GM12878 (cell line): ENCODE results near the gene MBD5. TPM values are rescaled to one million over a fixed set of nuclear protein-coding genes. Genes with fewer than 3 reads are reported as not detected.

ENCODE experiments used
- EP300 ChIP-seq, 2 experiments: fragments of 150-350 bp in 1 of 2; IDR thresholded peaks; 2 replicates each; pipeline ENCODE4 v1.6.1; 2011 to 2012; ENCODE audit warnings: low read depth in 2 of 2, low read length in 2 of 2, borderline replicate concordance in 1 of 2, improper control_type of control experiment in 1 of 2, inconsistent platforms in 1 of 2; ENCODE audit not compliant: control insufficient read depth in 1 of 2
- SKIL ChIP-seq: fragments of 450-650 bp; IDR thresholded peaks from 2 replicates; pipeline ENCODE4 v1.6.1; 2017; ENCODE audit warnings: mild to moderate bottlenecking, low read depth, inconsistent platforms; ENCODE audit not compliant: poor library complexity, severe bottlenecking
- TAF1 ChIP-seq: IDR thresholded peaks from 2 replicates; pipeline ENCODE4 v1.6.1; 2011; ENCODE audit warnings: mild to moderate bottlenecking, low read depth, low read length, borderline replicate concordance
- ZBTB4 ChIP-seq: fragments of 450-650 bp; formaldehyde crosslinking; IDR thresholded peaks from 2 replicates; pipeline ENCODE4 v1.4.0; 2022; ENCODE audit warnings: mild to moderate bottlenecking, moderate library complexity
- polyA plus RNA-seq, 11 experiments: library from polyadenylated mRNA; depleted of rRNA in 4 of 11; unstranded in 6 of 11; stranded (reverse) in 5 of 11; fragments of >200 nt; fragmentation: Nextera tagmentation in 4 of 11; fragmentation: Illumina TruSeq in 1 of 11; extraction: Ambion mirVana in 4 of 11; extraction: Trizol in 1 of 11; gene quantifications; 1 replicate in 1 of 11; 2 replicates in 10 of 11; pipeline versions ENCODE4 v1.2.1 to v1.2.3, GENCODE V29; 2011 to 2016; ENCODE audit warnings: inconsistent platforms in 2 of 11, missing spikeins in 2 of 11, low read depth in 1 of 11
- total RNA-seq, 4 experiments: library from RNA; depleted of rRNA in 3 of 4; stranded (reverse); fragments of >200 nt in 3 of 4; fragmentation: Illumina TruSeq in 1 of 4; extraction: Trizol in 1 of 4; gene quantifications; 2 replicates each; pipeline versions ENCODE4 v1.2.1 to v1.2.3, GENCODE V29; 2013 to 2021

The MBD5 gene
- total and polyA plus RNA-seq, 10 of the 15 experiments (the other 5 are each of a cell fraction or from before 2014, with no cell fraction given) = 7.4 to 58.0 (median 21.2) TPM

DNA sequence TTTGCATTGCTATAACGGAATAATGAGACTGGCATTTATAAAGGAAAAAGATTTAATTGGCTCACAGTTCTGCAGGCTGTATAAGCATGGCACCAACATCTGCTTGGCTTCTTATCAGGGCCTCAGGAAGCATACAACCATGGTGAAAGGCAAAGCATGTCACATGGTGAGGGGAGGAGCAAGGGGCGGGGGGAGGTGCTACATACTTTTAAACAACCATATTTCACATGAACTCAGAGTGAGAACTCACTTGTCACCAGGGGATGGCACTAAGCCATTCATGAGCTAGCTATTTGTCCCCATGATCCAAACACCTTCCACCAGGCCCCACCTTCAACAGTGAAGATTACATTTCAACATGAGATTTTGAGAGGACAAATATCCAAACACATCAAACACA, 188.7 kb downstream of the MBD5 start (continued):
- TF ChIP-seq SKIL (no peak), TAF1 (no peak), ZBTB4 (CRISPR knock-in tag) (no peak), EP300 (IDR thresholded peaks at IDR 0.05; ENCODE audit: borderline replicate concordance in 1 of 2, control insufficient read depth in 1 of 2, low read depth in 2 of 2, low read length in 2 of 2) (no peak)
